MCF 10A (cell line): ENCODE measurements around the gene NAA11. TPM values are rescaled to one million over a fixed set of nuclear protein-coding genes. Genes with fewer than 3 reads are reported as not detected.
A peak's percentile ranks its signal among the peaks of the same experiment; 100 is the strongest.

Experiments
- BruUV-seq: library from RNA; stranded (reverse); fragments of 400-500 nt; replicated peaks from 2 replicates; lab custom pipeline; 2021; lab: Mats Ljungman, UMichigan
- CTCF ChIA-PET: fragments of 300-600 bp; sonication (Branson Sonifier 250); formaldehyde crosslinking; extraction: SDS; loops from one replicate; lab custom pipeline; 2021; ENCODE audit warnings: antibody characterized with exemption, inconsistent platforms; lab: Yijun Ruan, JAX
- POLR2A ChIA-PET: fragments of 300-600, 350-650 bp; sonication (Branson Sonifier 250); formaldehyde crosslinking; extraction: SDS; loops from one replicate; lab custom pipeline; 2020; ENCODE audit warnings: antibody characterized with exemption, inconsistent platforms; lab: Yijun Ruan, JAX
- DNase-seq: peaks from one replicate; pipeline ENCODE4 v3.0.0-alpha.2; 2018; ENCODE audit not compliant: unreplicated experiment
- H3K27ac Mint-ChIP-seq: one replicate; pipeline ENCODE4 v1.8.0; 2022; ENCODE audit warnings: mild to moderate bottlenecking, low read depth, mixed read lengths; ENCODE audit not compliant: unreplicated experiment
- H3K27me3 Mint-ChIP-seq: one replicate; pipeline ENCODE4 v1.8.0; 2022; ENCODE audit warnings: mixed read lengths; ENCODE audit not compliant: insufficient read depth, unreplicated experiment
- H3K36me3 Mint-ChIP-seq: one replicate; pipeline ENCODE4 v1.8.0; 2022; ENCODE audit warnings: mild to moderate bottlenecking, moderate library complexity, mixed read lengths; ENCODE audit not compliant: insufficient read depth, unreplicated experiment
- H3K4me1 Mint-ChIP-seq: one replicate; pipeline ENCODE4 v1.8.0; 2022; ENCODE audit warnings: mixed read lengths; ENCODE audit not compliant: insufficient read depth, unreplicated experiment
- H3K4me3 Mint-ChIP-seq: one replicate; pipeline ENCODE4 v1.8.0; 2022; ENCODE audit warnings: mild to moderate bottlenecking, moderate library complexity, mixed read lengths; ENCODE audit not compliant: unreplicated experiment
- H3K9me3 Mint-ChIP-seq: one replicate; pipeline ENCODE4 v1.8.0; 2022; ENCODE audit warnings: mixed read lengths; ENCODE audit not compliant: unreplicated experiment
- intact Hi-C: fragments of 100-400 bp; cut with micrococcal nuclease; formaldehyde crosslinking; loops from 2 replicates; pipeline ENCODE4 v1.14.1; 2022
- total RNA-seq: library from RNA; stranded (reverse); gene quantifications from 2 replicates; pipeline ENCODE4 v1.2.3, GENCODE V29; 2022
- TF ChIP-seq, protein P1 (sequence below): fragments of 200-600 bp; IDR thresholded peaks from one replicate; pipeline ENCODE4 v1.8.0; 2022; ENCODE audit warnings: antibody characterized with exemption, mild to moderate bottlenecking; ENCODE audit not compliant: unreplicated experiment

NAA11 gene
- total RNA-seq, 1 experiment from 2014 or later: not detected

- no peaks in the 10 kb centered on the region for H3K36me3 Mint-ChIP-seq
- H3K27ac Mint-ChIP-seq: no peak overlapping the region
- intact Hi-C loops: no loop called here
- no peaks in the 10 kb centered on the region for H3K4me1 Mint-ChIP-seq
- no peaks in the 10 kb centered on the region for H3K9me3 Mint-ChIP-seq
- ChIA-PET CTCF (interaction anchor here (0.6 kb wide), 1 partner anchor 224 kb away, joined by 3 read pairs; no protein-coding TSS in a partner anchor), POLR2A (interaction anchor here (1.4 kb wide), 1 partner anchor 9 kb away, joined by 3 read pairs; no protein-coding TSS in a partner anchor)
- peak; percentile 28 for DNase-seq
- TF ChIP-seq, protein P1, sequence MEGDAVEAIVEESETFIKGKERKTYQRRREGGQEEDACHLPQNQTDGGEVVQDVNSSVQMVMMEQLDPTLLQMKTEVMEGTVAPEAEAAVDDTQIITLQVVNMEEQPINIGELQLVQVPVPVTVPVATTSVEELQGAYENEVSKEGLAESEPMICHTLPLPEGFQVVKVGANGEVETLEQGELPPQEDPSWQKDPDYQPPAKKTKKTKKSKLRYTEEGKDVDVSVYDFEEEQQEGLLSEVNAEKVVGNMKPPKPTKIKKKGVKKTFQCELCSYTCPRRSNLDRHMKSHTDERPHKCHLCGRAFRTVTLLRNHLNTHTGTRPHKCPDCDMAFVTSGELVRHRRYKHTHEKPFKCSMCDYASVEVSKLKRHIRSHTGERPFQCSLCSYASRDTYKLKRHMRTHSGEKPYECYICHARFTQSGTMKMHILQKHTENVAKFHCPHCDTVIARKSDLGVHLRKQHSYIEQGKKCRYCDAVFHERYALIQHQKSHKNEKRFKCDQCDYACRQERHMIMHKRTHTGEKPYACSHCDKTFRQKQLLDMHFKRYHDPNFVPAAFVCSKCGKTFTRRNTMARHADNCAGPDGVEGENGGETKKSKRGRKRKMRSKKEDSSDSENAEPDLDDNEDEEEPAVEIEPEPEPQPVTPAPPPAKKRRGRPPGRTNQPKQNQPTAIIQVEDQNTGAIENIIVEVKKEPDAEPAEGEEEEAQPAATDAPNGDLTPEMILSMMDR: no peak
- no TSS peak for BruUV-seq
- H3K4me3 Mint-ChIP-seq: no peak overlapping the region
- no peaks in the 10 kb centered on the region for H3K27me3 Mint-ChIP-seq
These were observed 5.4 kb upstream of the NAA11 start for GRCh38 chr4:79331126-79331876.

DNA sequence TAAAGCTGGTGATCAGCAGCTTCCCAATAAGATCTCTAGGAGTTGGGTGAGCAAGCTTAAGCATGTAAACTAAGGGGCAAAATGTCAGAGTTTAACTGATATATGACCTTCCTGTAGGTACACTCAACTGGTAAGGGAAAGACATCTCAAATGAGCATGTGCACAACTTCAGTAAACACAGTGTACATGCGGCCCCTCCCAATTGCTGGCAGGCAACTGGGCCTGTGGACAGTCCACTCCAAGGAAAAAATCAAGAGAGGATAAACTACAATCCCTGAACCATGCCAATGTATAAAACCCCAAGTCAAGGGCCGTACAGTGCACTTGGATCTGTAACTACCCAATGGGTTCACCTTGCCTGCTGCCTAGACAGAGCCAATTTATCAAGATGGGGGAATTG is 4.9 kb upstream of the NAA11 start:
- H3K27me3 Mint-ChIP-seq: no peaks in the 10 kb centered on the region
- peaks cover 2% of the 10 kb centered on the region for H3K4me1 Mint-ChIP-seq
- intact Hi-C loops: no loop called here
- H3K9me3 Mint-ChIP-seq: peaks cover 4% of the 10 kb centered on the region
- DNase-seq: no peak
- no TSS peak for BruUV-seq
- TF ChIP-seq, protein P1: no peak
- H3K4me3 Mint-ChIP-seq: no peak overlapping the region
- ChIA-PET POLR2A (interaction anchor here (0.7 kb wide), 1 partner anchor 491 kb away, joined by 3 read pairs; no protein-coding TSS in a partner anchor), CTCF (interaction anchor here (0.6 kb wide), 1 partner anchor 223 kb away, joined by 3 read pairs; no protein-coding TSS in a partner anchor)
- H3K27ac Mint-ChIP-seq: no peak overlapping the region
- H3K36me3 Mint-ChIP-seq: no peaks in the 10 kb centered on the region

DNA sequence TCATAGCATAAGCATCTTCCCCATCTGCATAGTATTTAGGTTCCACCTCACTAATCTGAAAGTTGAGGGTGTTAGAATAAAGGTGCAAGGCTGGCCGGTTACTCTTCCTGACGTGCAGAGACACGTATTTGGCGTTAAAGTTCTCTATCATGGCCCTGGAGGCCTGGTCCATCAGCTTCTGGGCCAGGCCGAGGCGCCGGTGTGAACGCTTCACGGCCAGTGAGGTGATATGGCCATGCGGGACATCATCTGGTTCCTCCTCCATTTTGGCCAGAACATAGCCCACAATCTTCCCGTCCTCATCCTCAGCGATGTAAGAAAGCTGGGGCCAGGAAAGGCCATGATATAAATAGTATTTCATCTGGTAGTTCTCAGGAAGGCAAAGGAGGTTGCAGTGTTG is 425 bp downstream of the NAA11 start:
- Mint-ChIP-seq H3K4me3 (no peak overlapping the region), H3K4me1 (peaks cover 4% of the 10 kb centered on the region), H3K27me3 (no peaks in the 10 kb centered on the region), H3K36me3 (no peaks in the 10 kb centered on the region), H3K27ac (no peak overlapping the region), H3K9me3 (peaks cover 8% of the 10 kb centered on the region)
- DNase-seq: no peak
- CTCF ChIA-PET: no interaction called here
- POLR2A ChIA-PET: no interaction called here
- TF ChIP-seq, protein P1: no peak
- intact Hi-C loops: no loop called here
- BruUV-seq: no TSS peak

- POLR2A ChIA-PET: no interaction called here
- H3K4me1 Mint-ChIP-seq: no peaks in the 10 kb centered on the region
- intact Hi-C loops: no loop called here
These were observed 5.9 kb downstream of the NAA11 start for GRCh38 chr4:79319975-79320374.

More at GRCh38 chr4:79319975-79320374, 5.9 kb downstream of the NAA11 start:
- Mint-ChIP-seq H3K4me3 (no peak overlapping the region), H3K9me3 (no peaks in the 10 kb centered on the region), H3K27ac (no peak overlapping the region), H3K36me3 (no peaks in the 10 kb centered on the region), H3K27me3 (no peaks in the 10 kb centered on the region)
- BruUV-seq: no TSS peak
- CTCF ChIA-PET: no interaction called here
- TF ChIP-seq, protein P1: no peak
- DNase-seq: no peak
